Endodermal cell (in vitro differentiated cells): Measurements from ENCODE around the gene RCSD1. TPM values are rescaled to one million over a fixed set of nuclear protein-coding genes. Genes with fewer than 3 reads are reported as not detected.
A peak's percentile ranks its signal among the peaks of the same experiment; 100 is the strongest.

Experiments used
- DNase-seq: peaks from one replicate; pipeline ENCODE4 v3.0.0-alpha.2; 2017
- H3K27ac ChIP-seq: 2 replicates; pipeline ENCODE4 v1.5.1; 2013; ENCODE audit warnings: mild to moderate bottlenecking, low read depth, low read length, moderate library complexity
- H3K27me3 ChIP-seq: 2 replicates; pipeline ENCODE4 v1.6.1; 2013; ENCODE audit warnings: mild to moderate bottlenecking, low read length, moderate library complexity; ENCODE audit not compliant: insufficient read depth, control insufficient read depth, poor library complexity, severe bottlenecking
- H3K36me3 ChIP-seq: 2 replicates; pipeline ENCODE4 v1.7.0; 2013; ENCODE audit warnings: mild to moderate bottlenecking, low read length, moderate library complexity; ENCODE audit not compliant: control insufficient read depth, insufficient read depth
- H3K4me1 ChIP-seq: one replicate; pipeline ENCODE4 v1.7.0; 2013; ENCODE audit warnings: low read length; ENCODE audit not compliant: control insufficient read depth, insufficient read depth
- H3K4me3 ChIP-seq: 2 replicates; pipeline ENCODE4 v1.5.1; 2013; ENCODE audit warnings: mild to moderate bottlenecking, low read length, moderate library complexity
- H3K9ac ChIP-seq: 2 replicates; pipeline ENCODE4 v1.6.1; 2013; ENCODE audit warnings: mild to moderate bottlenecking, low read length, moderate library complexity; ENCODE audit not compliant: poor library complexity, severe bottlenecking; ENCODE audit errors: extremely low read depth
- H3K9me3 ChIP-seq: 2 replicates; pipeline ENCODE4 v1.6.1; 2013; ENCODE audit warnings: mild to moderate bottlenecking, low read length, moderate library complexity; ENCODE audit not compliant: control insufficient read depth
- H3K27ac Mint-ChIP-seq: 2 replicates; pipeline ENCODE4 v1.8.0; 2020; ENCODE audit warnings: mixed read lengths
- H3K27me3 Mint-ChIP-seq: 2 replicates; pipeline ENCODE4 v1.8.0; 2021; ENCODE audit warnings: mild to moderate bottlenecking, mixed read lengths; ENCODE audit not compliant: insufficient read depth
- H3K36me3 Mint-ChIP-seq: 2 replicates; pipeline ENCODE4 v1.8.0; 2020; ENCODE audit warnings: low read depth, mixed read lengths
- H3K4me1 Mint-ChIP-seq: 2 replicates; pipeline ENCODE4 v1.8.0; 2020; ENCODE audit warnings: mixed read lengths
- H3K4me3 Mint-ChIP-seq: 2 replicates; pipeline ENCODE4 v1.8.0; 2020; ENCODE audit warnings: mild to moderate bottlenecking, moderate library complexity, mixed read lengths
- H3K9me3 Mint-ChIP-seq: 2 replicates; pipeline ENCODE4 v1.8.0; 2020; ENCODE audit warnings: mild to moderate bottlenecking, mixed read lengths
- CTCF ChIP-seq: fragments of 200-600 bp; sonication (generic); conservative IDR thresholded peaks from 2 replicates; pipeline ENCODE4 v1.5.0; 2021; ENCODE audit warnings: antibody characterized with exemption, mild to moderate bottlenecking
- WGBS, 2 experiments: methylation state at CpG; one replicate each; pipeline versions ENCODE4 v1.1.5 to v1.1.7; 2013; ENCODE audit warnings: missing lambda C conversion rate in 2 of 2, mixed read lengths in 1 of 2; ENCODE audit not compliant: insufficient coverage in 1 of 2, insufficient read length in 1 of 2; 5-methylcytosine and 5-hydroxymethylcytosine counted together
- total RNA-seq, 2 donors: library from RNA; stranded (reverse); fragmentation: NEBNext Ultra II Directional in 1 of 2; extraction: Animal tissue kit (Norgen Biotek cat#: 25700) in 1 of 2; gene quantifications; 2 replicates in 1 of 2; 3 replicates in 1 of 2; pipeline ENCODE4 v1.2.1, GENCODE V29; 2021

Gene RCSD1
- total RNA-seq, 2 donors from 2014 or later, result 0.11 to 0.29 TPM

GRCh38 chr1:167627865-167628641, 2.0 kb upstream of the RCSD1 start:
- WGBS, 2 experiments, result 76 to 82% methylated on average over 7 to 10 of the region's 10 CpGs
- peaks cover 7% of the 10 kb centered on the region for H3K9me3 Mint-ChIP-seq
- H3K27me3 ChIP-seq, result peaks cover 47% of the 10 kb centered on the region
- no peaks in the 10 kb centered on the region for H3K4me1 ChIP-seq
- H3K4me3 ChIP-seq, result no peak overlapping the region
- peaks cover 23% of the 10 kb centered on the region for H3K4me1 Mint-ChIP-seq
- no peak for DNase-seq
- H3K36me3 Mint-ChIP-seq, result no peaks in the 10 kb centered on the region
- peaks cover 55% of the 10 kb centered on the region for H3K27me3 Mint-ChIP-seq
- no peak overlapping the region for H3K27ac Mint-ChIP-seq
- no peak for TF ChIP-seq CTCF
- no peak overlapping the region for H3K9ac ChIP-seq
- H3K36me3 ChIP-seq, result no peaks in the 10 kb centered on the region
- no peak overlapping the region for H3K4me3 Mint-ChIP-seq
- H3K9me3 ChIP-seq, result peaks cover 4% of the 10 kb centered on the region
- H3K27ac ChIP-seq, result no peak overlapping the region

- Mint-ChIP-seq H3K4me3 (peak overlapping the region; percentile 50), H3K4me1 (peaks cover 23% of the 10 kb centered on the region), H3K36me3 (no peaks in the 10 kb centered on the region), H3K27me3 (peaks cover 63% of the 10 kb centered on the region), H3K9me3 (peaks cover 7% of the 10 kb centered on the region), H3K27ac (no peak overlapping the region)
- Histone ChIP-seq H3K9ac (no peak overlapping the region), H3K27ac (no peak overlapping the region), H3K4me3 (no peak overlapping the region), H3K4me1 (no peaks in the 10 kb centered on the region), H3K36me3 (no peaks in the 10 kb centered on the region), H3K27me3 (peaks cover 56% of the 10 kb centered on the region), H3K9me3 (peaks cover 4% of the 10 kb centered on the region)
- WGBS, 2 experiments, result 84 to 88% methylated on average over 8 to 12 of the region's 12 CpGs
- DNase-seq, result peak; percentile 47
- no peak for TF ChIP-seq CTCF
Measured at GRCh38 chr1:167628741-167629515, 1.1 kb upstream of the RCSD1 start.

GRCh38 chr1:167630568-167631385, 745 bp downstream of the RCSD1 start:
- no peak overlapping the region for H3K27ac ChIP-seq
- peaks cover 29% of the 10 kb centered on the region for H3K4me1 Mint-ChIP-seq

More at GRCh38 chr1:167630568-167631385, 745 bp downstream of the RCSD1 start:
- no peak overlapping the region for H3K9ac ChIP-seq
- Mint-ChIP-seq H3K27ac (no peak overlapping the region), H3K36me3 (no peaks in the 10 kb centered on the region), H3K4me3 (peak overlapping the region; percentile 50), H3K27me3 (peaks cover 73% of the 10 kb centered on the region), H3K9me3 (no peaks in the 10 kb centered on the region)
- H3K4me3 ChIP-seq, result peak overlapping the region; percentile 65
- WGBS, 2 experiments, result 55% methylated on average over 13 to 16 of the region's 16 CpGs
- no peaks in the 10 kb centered on the region for H3K4me1 ChIP-seq
- TF ChIP-seq CTCF, result no peak
- peaks cover 71% of the 10 kb centered on the region for H3K27me3 ChIP-seq
- peak; percentile 41 for DNase-seq
- no peaks in the 10 kb centered on the region for H3K36me3 ChIP-seq
- H3K9me3 ChIP-seq, result no peaks in the 10 kb centered on the region
